HG03139 (cell line): ENCODE data around the gene VPS35L.

Source experiments
- ATAC-seq: cut with Tn5 transposase; IDR thresholded peaks from one replicate; pipeline ENCODE4 v1.9.1; 2021; ENCODE audit not compliant: unreplicated experiment

The VPS35L gene

GRCh38 chr16:19688396-19689024 lies 133.0 kb downstream of the VPS35L start:
- ATAC-seq: no peak

DNA sequence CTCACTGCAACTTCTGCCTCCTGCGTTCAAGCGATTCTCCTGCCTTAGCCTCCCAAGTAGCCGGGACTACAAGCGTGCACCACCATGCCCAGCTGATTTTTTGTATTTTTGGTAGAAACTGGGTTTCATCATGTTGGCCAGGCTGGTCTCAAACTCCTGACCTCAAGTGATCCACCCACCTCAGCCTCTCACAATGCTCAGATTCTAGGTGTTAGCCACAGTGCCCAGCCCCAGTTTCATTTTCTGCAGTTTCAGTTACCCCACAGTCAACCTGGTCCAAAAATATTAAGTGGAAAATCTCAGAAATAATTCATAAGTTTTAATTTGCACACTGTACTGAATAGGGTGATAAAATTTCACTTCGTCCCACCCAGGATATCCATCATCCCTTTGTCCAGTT lies 133.8 kb downstream of the VPS35L start:
- ATAC-seq: no peak

DNA sequence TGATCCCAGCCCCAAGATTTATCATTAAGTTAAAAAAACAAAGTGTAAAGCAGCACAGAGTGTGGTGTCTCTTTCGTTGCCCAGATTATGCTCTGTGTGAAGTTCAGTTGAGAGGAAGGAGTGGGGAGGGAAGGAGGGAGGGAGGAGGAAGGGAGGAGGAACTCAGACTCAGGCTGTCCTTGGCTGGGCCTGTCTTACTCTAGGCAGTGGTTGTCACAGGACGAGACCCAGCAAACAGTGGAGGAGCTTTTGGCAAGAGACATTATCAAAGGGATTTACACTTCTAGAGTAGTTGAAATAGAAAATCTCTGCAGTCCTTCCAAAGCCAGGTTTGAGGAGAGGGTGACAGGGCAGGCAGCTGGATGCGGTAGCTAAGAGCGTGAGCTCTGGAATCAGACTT lies 134.7 kb downstream of the VPS35L start:
- ATAC-seq: no peak

GRCh38 chr16:19691161-19691711 lies 135.7 kb downstream of the VPS35L start:
- no peak for ATAC-seq

GRCh38 chr16:19694989-19695388 lies 139.5 kb downstream of the VPS35L start:
- no peak for ATAC-seq

GRCh38 chr16:19696328-19696727 lies 140.8 kb downstream of the VPS35L start:
- no peak for ATAC-seq

- no peak for ATAC-seq
Measured at GRCh38 chr16:19696961-19697360, 141.5 kb downstream of the VPS35L start.

DNA sequence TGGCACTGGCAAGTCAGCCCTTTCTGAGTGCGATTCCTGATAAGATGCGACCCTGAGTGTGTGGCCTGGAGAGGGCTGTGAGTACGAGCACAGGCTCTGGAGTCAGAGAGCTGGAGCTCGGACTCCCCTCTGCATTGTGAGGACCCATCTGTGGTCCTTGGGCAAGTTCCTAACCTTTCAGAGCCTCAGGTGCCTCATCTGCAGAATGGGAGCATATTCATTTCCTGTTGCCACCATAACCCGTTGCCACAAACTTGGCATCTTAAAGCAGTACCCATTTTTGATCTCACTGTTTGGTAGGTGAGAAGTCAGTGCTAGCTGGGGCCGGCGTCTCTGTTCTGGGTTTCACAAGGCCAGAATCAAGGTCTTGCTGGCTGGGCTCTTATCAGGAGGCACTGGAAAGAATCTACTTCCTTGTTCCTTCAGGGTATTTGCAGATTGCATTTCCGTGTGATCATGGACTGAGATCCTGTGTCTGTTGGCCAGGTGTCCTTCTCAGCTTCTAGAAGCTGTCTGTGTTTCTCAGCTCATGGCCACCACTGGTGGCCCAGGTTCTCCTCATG lies 142.3 kb downstream of the VPS35L start:
- no peak for ATAC-seq

GRCh38 chr16:19698480-19699465 lies 143.3 kb downstream of the VPS35L start:
- no peak for ATAC-seq

DNA sequence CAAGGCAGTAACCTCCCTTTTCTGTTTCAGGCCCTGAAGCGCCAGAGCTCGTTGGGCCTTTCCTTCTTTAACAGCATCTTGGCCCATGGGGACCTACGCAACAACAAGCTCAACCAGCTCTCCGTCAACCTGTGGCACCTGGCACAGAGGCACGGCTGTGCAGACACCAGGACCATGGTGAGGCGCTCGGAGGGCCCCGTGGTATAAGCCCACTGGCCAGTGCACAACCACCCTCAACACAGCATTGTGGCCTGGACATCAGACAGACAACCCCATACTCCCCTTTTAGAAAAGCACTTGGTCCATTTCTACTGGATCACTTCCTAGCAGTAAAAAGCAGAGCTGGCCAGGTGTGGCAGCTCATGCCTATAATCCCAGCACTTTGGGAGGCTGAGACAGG lies 144.0 kb downstream of the VPS35L start:
- no peak for ATAC-seq

GRCh38 chr16:19700319-19700781 lies 144.8 kb downstream of the VPS35L start:
- ATAC-seq: no peak

- ATAC-seq: no peak
Measured at GRCh38 chr16:19701091-19701490, 145.6 kb downstream of the VPS35L start.

DNA sequence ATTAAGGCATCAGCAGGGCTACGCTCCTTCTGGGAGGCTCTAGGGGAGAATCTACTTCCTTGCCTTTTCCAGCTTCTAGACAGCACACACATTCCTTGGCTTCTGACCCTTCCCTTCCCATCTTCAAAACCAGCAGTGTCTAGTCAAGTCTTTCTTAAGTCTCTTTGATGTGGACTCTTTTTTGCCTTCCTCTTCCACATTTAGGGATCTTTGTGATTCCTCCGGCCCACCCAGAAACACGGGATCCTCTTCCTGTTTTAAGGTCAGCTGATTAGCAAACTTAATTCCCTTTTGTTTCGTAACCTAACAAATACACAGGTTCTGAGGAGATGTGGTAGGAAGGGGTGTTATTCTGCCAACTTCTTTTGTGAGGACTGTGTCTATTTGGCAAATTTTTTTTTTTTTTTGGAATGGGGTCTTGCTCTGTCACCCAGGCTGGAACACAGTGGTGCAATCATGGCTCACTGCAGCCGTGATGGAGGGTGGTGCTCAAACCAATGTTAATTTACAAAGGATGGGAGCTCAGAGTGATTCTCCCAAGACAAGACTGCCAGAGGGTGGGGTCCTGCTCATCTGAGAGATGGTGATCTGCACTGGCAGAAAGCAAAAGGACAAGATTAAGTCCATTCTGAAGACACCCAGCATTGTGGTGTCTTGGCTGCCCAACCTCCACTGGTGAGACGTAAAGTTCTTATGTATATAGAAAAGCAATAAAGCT lies 147.8 kb downstream of the VPS35L start:
- ATAC-seq: no peak

- no peak for ATAC-seq
Measured at GRCh38 chr16:19704321-19705145, 149.0 kb downstream of the VPS35L start.

DNA sequence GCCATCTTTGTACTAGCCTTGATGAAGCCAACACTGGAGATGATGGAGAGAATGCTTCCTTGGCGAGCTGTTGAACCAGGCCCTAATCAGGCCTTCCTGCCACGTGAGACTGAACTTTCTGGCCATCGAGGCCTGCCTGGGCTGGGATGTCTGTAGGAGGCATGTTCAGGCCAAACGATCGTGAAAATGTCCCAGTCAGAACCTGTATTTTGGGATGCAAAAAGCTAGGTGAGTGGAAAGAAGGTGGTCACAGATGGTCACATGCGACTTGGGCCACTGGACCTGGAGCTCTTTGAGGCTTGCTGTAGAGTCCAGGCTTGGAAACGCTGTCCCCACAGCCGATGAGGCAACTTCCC lies 149.6 kb downstream of the VPS35L start:
- ATAC-seq: no peak

DNA sequence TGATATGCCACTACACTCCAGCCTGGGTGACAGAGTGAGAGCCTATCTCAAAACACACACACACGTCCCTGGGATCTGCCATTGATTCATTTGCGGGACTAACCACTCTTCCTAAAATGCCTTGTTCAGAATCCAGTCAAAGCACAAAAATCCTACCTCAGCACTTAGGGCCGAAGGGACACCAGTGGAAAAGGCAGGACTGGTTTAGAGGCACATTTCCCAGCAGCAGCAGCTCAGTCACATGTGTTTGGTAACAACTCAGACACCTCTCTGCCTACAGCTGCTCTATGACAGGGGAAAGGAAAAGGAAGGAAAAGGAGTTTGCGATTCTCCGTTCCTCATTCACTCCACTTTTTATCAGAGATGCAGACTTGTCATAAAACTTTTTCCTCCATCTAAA lies 150.3 kb downstream of the VPS35L start:
- ATAC-seq: no peak

GRCh38 chr16:19706846-19707245 lies 151.3 kb downstream of the VPS35L start:
- ATAC-seq: no peak

DNA sequence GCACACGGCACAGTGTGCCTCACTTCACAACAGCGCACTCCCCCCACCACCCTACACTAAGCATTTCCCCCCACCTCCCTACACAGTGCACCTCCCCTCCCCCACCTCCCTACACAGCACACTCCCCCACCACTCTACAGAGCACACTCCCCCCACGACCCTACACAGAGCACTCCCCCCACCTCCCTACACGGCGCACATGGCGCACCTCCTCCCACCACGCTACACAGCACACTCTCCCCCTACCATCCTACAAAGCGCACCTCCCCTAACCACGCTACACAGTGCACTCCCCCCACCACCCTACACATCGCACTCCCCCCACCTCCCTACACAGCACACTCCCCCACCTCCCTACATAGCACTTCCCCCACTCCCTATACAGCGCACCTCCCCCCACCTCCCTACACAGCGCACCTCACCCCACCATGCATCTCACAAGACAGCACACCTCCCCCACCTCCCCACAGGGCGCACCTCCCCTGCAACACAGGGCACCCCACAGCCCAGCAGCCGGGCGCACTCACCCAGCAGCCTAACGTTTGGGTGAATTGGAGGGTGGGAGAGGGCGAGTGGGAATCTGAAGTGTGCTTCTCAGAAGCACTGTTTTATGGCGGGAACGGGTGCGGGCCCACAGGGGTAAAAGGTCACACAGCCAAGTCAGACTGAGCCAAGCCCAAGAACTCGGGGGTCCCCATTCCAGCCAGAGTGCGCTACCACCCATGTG lies 152.2 kb downstream of the VPS35L start:
- ATAC-seq: no peak
